Ureter (tissue), 1 donor: ENCODE results near the gene SMYD3. TPM values are rescaled to one million over a fixed set of nuclear protein-coding genes. Genes with fewer than 3 reads are reported as not detected.
A peak's percentile ranks its signal among the peaks of the same experiment; 100 is the strongest.
"Not testable (repeated sequence)": the region's sequence is repeated elsewhere in the genome, so short reads cannot be mapped to it uniquely, and the experiment has no call there.

Experiments used
- DNase-seq: peaks from one replicate; pipeline ENCODE4 v3.0.0-alpha.2; 2020; ENCODE audit warnings: low spot score
- total RNA-seq: library from RNA; stranded (reverse); gene quantifications from one replicate; pipeline ENCODE4 v1.2.4, GENCODE V29; 2023
- donor health status: DM: yes; HTN: yes; CAD: no.

SMYD3 gene
- total RNA-seq, 1 donor from 2014 or later = 29.3 TPM

DNA sequence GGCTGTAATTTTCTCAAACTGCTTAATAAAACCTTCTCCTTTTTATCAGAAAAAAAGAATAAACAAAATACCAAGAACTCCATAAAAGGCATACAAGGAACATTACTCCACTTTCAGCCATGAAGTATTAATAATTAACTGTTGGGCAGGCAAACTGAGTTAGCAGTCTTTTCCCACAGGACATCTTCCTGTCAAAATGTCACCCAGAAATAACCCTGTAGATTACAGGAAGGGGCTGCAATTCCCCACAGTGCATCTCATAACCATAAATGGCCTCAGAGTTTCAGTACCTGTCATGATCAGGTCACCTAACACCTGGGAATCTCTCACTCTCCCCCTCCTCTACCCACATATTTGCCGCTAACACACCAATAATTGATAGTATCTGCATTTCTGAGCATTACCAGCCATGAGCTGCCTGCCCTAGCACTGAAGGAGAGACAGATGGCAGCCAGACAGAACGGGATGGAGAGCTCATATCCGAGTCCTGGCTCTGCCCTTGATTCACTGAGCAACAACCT, 475.0 kb downstream of the SMYD3 start:
- DNase-seq = no peak

DNA sequence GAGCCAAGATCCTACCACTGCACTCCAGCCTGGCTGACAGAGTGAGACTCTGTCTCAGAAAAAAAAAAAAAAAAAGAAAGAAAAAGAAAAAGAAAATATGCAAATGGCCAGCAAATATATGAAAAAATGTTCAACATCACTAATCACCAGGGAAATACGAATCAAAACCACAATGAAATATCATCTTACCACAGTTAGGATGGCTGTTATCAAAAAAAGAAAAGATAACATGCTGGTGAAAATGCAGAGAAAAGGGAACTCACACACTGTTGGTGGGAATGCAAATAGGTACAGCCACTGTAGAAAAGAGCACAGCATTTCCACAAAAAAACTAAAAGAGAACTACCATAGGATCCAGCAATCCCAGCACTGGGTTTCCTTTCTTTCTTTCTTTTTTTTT, 477.5 kb downstream of the SMYD3 start:
- no peak for DNase-seq

DNA sequence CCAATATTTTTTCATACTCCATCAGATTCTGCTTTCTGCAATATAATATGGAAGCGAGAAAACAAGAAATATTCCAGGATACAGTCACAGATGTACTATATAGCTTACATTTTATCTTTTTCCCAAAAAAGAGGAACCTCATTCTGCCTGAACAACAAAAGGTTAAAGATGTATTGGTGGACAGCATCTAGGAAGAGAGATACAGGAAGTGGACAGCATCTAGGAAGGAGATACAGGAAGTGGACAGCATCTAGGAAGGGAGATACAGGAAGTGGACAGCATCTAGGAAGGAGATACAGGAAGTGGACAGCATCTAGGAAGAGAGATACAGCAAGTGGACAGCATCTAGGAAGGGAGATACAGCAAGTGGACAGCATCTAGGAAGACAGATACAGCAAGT, 483.0 kb downstream of the SMYD3 start:
- DNase-seq = not testable (repeated sequence)

DNA sequence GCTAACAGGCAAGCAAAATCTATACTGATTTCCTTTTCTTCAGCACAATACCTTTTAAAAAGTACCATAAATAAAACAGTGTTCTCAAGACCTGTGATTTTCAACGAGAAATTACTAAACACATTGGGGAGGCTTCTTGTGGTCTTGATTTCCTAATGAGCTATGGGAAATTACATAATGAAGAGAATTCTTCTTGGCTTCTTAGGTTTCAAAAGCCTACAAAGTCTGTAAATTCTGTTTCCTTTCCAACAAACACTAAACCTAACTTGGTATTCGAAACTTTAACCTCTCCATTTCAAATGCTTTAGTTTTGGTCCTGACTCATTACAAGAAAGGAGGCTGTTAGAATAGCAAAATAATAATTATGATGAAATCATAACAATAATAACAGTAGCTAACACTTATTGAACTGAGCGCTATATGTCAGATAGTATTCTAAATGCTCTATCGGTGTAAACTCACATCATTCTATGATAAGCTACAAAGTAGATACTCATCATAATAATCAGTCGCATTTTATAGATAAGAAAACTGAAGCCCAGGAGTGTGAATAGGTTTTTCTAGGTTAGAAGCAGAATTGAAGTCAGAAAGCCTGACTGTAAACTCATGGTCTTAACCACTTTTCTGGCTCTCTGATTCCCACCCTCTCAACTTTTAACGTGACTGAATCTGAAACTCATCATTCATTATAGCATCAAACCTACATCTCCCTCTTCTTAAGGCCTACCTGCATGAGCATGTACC, 486.7 kb downstream of the SMYD3 start:
- no peak for DNase-seq

DNA sequence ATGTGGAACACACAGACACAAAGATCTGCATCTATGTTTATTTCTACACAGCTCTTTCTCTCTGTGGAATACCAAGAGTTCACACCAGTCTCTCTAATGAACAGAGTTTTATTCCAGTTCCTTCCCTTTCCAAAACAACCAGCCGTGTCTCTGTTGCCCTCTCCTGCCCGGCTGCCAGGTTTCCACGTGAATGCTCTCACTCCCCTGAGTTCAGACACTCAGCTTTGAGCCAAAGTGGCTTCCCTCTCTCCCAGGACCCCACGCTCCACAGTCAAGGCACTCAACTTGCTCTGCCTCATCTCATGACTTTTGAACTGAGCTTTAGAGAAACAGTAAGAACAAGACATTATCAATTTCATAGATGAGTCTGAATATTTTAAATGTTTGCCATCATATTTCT, 488.9 kb downstream of the SMYD3 start:
- DNase-seq = no peak

GRCh38 chr1:246012341-246012740, 494.7 kb downstream of the SMYD3 start:
- DNase-seq = no peak

- DNase-seq = no peak
Observed at GRCh38 chr1:246010386-246010785, 496.7 kb downstream of the SMYD3 start.

GRCh38 chr1:246008363-246008831, 498.7 kb downstream of the SMYD3 start:
- no peak for DNase-seq

GRCh38 chr1:246005067-246005466, 502.0 kb downstream of the SMYD3 start:
- DNase-seq = no peak

DNA sequence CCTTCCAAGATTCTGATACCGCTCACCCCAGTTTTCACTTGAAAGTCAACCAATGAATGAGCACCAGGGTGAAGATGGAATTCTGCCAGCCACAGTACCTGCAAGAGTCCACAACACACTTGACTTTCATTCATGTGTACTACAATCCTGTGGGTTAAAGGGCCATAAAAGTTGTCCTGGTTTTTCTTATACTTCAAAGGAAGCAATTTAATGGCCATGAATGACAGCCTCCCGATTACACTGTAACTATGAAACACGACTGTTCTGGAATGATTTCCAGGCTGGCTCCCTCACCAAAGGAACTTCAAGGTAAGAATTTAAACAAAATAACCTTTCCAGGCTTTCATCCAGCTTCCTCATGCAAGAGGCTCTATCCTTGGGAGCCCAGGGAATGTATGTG, 502.8 kb downstream of the SMYD3 start:
- DNase-seq = no peak

DNA sequence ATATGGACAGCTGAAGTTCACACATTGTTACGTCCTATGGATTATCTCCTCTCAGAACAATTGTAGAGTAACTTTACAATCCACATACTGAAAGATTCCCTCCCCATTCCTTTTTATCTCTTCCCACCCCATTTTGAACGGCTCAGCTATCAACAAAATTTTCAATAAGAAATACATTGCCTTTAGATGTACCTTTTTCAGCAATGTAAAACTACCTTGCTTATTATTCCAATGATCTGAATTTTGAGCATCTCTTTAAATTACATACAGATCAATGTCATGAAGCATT, 503.7 kb downstream of the SMYD3 start:
- no peak for DNase-seq

GRCh38 chr1:246002725-246003441, 504.2 kb downstream of the SMYD3 start:
- DNase-seq = peak; percentile 88

GRCh38 chr1:246001837-246002230, 505.2 kb downstream of the SMYD3 start:
- DNase-seq = no peak

DNA sequence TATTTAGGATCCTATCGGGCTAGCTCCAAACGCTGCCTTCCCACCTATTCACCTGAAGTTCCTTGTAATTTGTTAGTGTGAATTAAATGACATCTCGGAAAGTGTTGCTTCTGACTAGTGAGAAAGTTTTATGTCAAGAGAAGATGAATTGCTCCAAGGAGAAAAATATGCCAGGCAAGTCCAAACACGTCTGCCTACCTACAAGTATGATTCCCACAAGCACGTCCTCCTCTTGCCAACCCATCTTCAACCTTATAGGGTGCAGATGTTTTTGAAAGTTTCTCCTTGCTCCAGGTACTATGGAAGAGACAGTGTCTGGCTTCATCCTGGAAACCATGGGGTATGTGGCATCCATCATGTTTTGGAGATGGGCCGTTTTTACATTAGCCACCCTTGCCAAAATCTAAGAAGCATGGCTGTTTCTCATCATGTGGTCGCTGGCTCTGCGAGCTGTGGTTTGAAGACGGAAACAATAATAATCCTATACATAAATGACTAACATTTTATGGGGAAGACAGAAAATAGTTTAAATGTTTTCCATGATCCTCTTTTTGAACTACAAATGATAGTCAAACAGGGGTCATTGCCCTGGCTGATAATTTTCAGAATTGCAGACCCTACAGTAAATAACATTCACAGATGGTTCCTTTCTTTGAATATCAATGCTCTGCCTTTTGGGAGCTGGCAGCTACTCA, 505.8 kb downstream of the SMYD3 start:
- DNase-seq = no peak

DNA sequence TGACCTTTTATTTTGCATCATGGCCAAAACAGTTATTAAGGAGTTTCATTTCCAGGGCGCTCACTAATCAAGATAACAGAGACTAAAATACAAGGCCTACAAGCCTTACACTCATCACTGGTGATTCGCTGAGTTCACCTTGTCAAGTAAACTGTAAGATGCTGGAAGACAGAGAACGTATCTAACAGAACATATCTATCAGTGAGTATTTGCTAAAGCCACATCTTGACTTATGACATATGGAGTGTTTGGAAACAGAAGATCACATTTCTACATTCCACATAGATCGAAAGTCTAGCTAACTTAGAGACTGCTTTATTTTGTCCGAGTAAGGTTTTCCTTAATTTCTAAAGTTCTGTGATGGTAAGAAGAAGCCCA, 506.5 kb downstream of the SMYD3 start:
- DNase-seq = no peak

DNA sequence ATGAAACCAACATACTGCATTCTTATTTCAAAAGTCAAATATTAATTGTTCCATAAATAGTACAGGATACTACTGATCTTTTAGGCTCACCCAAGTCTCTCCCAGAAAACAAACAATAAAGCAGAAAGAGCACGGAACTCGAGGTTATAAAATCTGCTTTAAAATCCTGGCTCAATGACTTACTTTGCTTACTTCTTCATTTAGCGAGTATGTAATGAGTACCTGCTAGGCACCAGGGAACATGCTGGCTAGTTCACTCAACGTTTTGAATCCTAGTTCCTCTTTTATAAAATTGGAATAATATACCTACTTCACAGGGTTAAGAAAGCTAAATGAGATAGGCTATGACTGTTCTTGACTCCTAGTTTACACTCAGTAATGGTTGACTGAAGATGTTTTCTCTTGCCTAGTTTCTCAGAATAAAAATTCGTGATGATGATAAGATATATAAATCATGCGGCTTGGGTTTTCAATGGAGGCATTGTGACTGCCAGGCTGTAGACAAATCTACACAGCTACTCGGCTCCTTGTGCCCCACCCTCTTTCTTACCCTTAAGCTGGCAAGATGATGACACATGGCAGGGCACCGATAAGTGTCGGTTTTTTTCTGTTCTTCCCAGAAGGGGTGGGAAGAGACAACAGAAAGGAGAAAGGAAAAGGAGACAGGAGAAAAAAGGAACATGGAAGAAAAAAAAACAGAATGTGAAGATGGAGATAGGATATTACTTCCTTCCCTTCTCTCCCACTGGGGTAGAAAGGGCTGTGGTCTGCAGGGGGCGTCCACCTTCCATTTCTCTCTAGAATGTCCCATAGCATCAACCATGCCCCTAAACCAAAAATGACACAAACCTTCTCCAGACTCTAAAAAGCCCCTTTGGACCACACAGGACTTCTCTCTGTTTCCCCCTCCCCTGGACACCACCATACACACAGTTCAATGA, 507.1 kb downstream of the SMYD3 start:
- DNase-seq = no peak

GRCh38 chr1:245997471-245998258, 509.4 kb downstream of the SMYD3 start:
- no peak for DNase-seq

DNA sequence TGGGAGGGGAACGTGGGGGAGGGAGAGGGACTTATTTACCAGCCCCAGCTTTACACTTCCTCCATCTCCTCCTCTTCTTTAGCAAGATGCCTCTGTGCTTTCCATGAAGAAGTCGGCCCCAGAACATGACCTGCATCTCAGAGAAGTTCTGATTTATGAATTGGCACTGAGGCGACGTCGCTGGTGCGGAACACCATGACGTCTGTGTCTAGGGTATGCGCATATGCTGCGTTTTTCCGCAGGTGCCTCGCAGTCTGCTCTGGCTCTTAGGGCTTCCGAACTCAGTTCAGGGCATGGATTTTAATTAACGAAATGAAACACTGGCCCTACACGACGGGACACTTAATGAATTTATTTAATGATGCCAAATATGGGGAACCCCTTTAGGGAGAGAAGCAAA, 510.3 kb downstream of the SMYD3 start:
- DNase-seq = no peak

- no peak for DNase-seq
Observed at GRCh38 chr1:245995474-245995873, 511.6 kb downstream of the SMYD3 start.

DNA sequence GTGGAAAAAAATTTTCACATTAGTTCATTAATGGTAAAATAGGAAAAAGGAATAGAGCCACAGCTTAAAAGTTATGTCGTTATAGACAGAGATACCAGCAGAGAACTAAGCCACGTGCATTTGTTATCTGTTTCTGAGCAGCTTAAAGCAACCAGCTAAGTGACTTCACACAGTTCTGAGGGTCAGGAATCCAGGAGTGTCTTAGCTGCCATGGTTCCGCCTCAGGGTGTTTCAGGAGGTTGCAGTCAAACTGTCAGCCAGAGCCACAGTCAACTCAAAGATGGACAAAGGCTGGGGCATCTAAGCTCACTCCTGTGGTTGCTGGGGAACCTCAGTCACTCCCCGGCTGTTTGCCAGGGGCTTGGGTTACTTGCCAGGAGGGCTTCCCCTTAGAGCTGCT, 515.8 kb downstream of the SMYD3 start:
- DNase-seq = no peak
